ENCODE results near the gene BMERB1.
"Not testable (repeated sequence)": the region's sequence is repeated elsewhere in the genome, so short reads cannot be mapped to it uniquely, and the experiment has no call there.

The BMERB1 gene

DNA sequence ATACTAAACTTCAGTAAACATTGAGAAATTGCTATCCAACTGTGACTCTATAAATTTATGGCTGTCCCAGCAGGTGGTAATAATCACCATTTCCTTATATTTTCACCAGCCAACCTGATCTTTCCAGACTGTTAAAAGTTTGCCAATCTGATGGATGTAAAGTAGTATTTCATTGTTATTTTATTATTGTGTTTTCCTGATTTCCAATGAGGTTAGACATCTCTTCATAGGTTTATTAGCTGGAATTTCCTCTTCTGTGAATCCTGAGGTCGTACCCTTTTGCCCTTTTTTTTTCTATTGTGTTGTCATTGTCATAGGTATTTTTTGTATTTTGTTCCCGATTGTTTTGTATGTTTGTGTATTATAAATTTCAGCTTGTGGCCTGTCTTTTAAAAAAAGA lies 31.7 kb downstream of the BMERB1 start:
- DNase-seq = no peak

DNA sequence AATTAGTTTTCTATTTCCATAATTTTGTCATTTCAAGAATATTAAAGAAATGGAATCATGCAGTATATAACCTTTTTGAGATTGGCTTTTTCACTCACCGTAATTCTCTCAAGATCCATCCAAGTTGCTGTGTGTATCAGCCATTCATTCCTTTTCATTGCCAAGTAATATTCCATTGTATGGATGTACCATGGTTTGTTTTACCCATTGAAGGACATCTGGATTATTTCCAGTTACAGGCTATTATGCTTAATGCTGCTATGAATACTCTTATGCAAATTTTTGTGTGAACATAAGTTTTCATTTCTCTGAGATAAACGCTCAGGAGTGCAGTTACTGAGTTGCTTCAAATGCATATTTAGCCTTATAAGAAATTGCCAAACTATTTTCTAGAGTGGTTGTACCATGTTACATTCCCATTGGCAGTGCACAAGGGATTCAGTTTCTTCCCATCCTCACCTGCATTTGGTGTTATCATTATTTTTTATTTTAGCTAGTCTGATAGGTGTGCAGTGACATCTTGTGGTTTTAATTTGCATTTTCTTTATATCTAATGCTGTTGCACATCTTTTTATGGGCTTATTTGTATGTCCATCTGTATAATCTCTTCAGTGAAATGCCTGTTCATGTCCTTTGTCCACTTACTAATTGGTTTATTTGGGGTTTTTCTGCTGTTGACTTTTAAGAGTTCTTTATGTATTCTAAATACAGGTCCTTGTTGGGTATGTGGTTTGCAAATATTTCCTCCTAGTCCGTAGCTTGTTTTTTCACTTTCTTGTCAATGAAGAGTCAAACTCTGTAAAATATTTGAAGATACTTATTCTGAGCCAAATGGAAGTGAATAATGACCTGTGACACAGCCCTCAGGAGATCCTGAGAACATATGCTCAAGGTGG lies 32.7 kb downstream of the BMERB1 start:
- DNase-seq = no peak

DNA sequence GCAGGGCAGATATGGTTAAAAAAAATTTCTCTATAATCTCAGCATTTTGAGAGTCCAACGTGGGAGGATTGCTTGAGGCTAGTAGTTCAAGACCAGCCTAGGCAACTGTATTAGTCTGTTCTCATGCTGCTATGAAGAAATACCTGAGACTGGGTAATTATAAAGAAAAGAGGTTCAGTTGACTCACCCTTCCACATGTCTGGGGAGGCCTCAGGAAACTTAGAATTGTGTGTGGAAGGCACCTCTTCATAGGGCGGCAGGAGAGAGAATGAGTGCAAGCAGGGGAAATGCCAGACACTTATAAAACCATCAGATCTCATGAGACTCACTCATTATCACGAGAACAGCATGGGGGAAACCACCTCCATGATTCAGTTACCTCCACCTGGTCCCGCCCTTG lies 42.6 kb downstream of the BMERB1 start:
- not testable (repeated sequence) for DNase-seq

DNA sequence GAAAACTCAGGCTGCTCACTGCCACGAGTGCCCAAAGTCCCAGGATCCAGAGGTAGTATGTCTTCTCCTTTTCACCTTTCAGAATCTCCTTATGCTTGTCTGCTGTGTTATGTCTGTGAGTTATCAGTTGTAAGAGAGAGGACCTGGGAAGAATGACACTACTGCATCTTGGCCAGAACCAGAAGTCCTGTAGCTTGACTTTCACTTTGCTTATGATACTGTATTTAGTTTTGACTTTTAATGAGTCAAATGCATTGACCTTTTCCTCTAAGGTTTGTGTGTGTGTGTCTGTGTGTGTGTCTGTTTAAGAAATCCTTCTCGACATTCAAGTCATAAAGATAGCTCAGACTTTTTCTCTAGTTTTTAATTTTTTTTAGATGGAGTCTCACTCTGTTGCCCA lies 43.4 kb downstream of the BMERB1 start:
- DNase-seq = no peak

DNA sequence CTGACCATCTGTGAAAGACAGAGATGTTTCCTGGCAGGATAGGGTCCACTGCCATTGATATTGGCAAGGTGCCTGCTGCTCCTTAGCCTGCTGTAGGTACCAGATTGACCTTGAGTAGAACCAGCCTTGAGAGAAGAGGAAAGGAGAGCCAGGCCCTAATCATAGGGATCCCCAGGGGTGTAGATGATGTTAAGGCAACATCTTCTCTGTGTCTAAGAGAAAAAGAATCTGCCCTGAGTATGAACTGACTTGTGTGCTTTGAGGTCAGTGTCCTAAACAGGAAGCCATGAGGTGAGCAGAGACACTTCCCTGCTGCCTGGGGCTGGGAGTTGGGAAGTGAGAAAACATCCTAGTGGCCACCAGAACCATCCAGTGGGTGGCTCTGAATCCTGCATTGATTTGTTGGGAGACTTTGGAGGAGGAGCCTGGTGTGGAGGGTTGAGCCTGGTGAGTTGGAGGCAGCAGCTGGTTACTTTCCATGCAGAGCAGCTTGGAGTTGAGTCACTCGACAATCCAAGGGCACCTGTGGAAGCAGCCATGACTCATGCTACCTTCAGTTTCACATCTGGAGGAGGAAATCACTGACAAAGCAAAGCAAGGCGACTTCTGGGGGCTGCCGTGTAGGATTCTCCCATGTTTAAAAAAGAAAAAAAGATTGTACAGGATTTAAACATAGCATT lies 47.8 kb downstream of the BMERB1 start:
- DNase-seq = no peak

DNA sequence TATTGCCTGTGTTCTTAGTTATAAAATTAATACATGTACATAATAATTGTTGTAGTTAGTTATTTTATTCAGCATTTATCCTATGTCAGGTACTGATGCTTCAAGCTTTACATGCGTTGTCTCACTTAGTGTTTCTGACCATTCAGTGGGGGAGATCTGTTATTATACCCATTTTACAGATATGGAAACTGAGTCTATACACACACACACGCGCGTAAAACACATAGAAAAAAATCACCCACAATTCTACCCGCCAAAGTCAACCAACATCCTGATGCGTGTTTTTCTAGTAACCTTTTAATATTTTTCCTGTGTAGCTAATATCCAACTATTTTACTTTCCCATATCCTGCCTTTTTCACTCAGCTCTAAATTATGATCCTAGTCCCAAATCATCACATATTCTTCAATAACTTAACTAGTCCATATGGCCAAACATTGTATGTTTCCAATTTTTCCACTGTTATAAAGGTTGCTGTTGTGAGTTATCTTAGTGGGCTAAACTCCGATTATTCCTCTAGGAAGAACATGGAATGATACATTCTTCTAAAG lies 48.4 kb downstream of the BMERB1 start:
- no peak for DNase-seq

DNA sequence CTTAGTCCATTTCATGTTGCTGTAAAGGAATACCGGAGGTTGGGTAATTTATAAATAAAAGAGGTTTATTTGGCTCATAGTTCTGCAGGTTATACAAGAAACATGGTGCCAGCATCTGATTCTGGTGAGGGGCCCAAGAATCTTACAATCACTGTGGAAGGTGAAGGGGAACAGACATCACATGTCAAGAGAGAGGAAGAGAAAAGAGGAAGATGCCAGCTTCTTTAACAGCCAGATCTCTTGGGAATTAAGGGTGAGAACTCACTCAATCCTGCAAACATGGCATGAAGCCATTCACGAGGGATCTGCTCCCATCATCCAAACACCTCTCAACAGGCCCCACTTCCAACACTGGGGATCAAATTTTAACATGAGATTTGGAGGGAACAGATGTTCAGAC lies 49.5 kb downstream of the BMERB1 start:
- DNase-seq = no peak

DNA sequence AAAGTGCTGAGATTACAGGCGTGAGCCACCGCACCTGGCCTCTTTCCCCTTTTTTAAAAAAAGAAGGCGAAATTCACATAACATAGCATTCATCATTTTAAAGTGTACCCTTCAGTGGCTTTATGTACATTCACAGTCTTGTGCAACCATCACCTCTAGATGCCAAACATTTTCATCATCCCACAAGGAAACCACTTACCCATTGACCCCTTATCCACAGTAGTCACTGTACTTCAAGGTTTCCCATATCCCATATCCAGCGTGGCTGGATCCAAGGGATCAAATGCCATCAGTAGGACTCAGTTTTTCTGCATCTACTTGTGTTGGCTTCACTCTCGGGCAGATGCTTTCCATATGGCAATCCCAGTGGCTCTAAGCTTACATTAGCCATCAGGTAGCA lies 50.3 kb downstream of the BMERB1 start:
- DNase-seq = no peak

DNA sequence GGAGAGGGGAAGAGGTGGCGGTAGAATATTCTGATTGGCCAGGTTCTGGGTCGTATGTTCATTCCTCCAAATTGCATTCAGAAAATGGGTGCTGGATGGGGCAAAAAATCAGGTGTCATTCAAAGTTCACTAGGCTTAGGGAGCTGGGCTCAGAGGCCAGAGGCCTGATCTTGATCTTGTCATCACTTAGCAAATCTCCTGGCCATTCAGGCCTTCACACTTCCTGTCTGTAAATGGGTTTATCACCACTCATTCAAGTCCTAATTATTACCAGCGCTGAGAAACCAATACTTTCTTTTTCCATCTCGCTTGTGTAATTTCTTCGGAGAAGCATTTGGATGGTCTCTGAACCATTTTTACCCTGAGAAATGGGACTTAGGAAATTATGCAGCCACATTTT lies 50.8 kb downstream of the BMERB1 start:
- no peak for DNase-seq

DNA sequence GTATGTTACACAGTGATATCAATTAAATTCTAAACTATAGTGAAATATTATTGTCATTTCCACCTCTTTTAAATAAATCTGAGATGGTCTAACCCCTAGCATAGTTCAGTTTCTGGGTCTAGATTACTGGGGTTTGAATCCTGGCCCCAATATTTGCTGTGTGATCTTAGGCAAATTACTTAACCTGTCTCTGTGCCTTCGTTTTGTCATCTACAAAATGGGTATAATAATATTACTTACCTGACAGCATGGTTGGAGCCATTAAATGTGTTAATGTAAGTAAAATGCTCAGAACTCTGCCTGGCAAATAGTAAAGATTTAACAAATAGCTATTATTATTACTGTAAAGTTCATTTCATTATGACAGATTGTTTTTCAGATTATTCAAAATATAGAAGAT lies 52.3 kb downstream of the BMERB1 start:
- no peak for DNase-seq

DNA sequence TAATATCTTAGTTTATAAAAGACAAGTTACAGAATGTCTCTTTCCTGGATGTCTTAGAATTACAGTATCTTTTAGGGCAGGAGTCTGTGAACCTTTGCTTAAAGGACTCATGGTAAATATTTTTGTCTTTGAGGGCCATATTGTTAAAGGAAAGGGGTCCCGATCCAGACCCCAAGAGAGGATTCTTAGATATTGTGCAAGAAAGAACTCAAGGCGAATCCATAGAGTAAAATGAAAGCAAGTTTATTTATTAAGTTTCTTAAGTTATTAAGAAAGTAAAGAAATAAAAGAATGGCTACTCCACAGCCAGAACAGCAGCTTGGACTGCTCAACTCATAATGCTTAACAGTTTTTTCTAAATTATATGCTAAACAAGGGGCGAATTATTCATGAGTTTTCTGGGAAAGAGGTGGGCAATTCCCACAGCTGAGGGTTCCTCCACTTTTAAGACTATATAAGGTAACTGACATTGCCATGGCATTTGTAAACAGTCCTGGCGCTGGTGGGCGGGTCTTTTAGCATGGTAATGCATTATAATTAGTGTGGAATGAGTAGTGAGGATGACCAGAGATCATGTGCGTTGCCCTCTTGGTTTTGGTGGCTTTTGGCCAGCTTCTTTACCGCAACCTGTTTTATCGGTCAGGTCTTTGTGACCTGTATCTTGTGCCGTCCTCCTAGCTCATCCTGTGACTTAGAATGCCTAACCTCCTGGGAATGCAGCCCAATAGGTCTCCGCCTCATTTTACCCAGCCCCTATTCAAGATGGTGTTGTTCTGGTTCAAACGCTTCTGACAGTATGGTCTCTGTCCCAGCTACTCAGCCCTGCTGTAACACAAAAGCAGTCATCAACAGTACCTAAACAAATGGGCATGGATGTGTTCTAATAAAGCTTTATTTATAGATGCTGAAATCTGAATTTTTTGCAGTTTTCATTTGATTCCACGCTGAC lies 53.2 kb downstream of the BMERB1 start:
- DNase-seq = no peak

DNA sequence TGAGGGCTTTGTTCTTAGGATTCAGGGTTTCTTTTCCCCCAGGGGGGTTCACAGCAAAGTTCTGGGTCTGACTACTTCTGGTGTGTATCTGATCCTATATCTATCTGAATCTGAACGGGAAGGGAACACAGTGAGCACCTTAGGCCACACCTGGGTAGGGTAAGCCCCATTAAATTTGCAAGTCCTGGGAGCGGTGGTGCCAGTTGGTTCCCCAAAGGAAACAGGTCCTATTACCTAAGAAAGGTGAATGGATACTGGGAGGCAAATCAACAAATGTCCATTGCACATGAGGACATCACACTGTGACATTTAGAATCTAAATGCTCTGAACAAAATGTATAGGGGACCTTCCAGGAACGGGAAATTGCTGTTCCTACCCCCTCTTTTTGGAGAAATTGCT lies 54.6 kb downstream of the BMERB1 start:
- no peak for DNase-seq

DNA sequence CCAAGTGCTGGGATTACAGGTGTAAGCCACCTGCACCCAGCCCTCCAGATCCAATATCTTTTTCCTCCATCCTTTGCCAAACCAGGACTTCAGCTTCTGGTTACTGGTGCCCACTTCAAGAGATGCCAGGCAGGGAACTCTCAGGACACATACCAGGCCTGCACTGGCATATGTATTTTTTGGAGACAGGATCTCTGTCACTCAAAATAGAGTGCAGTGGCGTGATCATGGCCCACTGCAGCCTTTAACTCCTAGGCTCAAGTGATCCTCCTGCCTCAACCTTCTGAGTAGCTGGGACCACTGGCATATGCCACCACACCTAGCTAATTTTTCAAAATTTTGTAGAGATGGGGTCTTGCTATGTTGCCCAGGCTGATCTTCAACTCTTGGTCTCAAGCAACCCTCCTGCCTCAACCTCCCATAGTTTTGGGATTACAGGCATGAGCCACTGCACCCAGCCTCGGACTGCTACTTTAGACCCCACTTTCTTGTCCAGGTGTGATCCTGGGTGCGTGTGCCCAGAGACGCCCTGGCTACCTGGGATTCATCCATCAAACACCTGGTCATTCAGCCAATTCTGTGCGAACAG lies 55.8 kb downstream of the BMERB1 start:
- DNase-seq = no peak

DNA sequence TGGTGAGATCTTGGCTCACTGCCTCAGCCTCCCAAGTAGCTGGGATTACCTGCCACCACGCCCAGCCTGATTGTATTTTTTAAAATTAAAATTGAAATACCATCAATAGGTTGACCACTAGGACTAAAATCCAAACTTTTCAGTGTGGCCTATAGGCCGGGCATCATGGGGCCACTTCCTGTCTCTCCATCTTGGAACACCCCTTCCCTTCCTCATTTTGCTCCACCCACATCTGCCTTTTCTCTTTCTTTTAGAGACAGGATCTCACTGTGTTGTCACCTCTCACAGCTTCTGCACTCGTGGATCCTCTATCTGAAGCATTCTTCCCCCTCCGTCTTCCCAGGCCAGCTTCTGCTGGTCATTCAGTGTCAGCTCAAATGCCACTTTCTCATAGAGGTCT lies 57.0 kb downstream of the BMERB1 start:
- no peak for DNase-seq

DNA sequence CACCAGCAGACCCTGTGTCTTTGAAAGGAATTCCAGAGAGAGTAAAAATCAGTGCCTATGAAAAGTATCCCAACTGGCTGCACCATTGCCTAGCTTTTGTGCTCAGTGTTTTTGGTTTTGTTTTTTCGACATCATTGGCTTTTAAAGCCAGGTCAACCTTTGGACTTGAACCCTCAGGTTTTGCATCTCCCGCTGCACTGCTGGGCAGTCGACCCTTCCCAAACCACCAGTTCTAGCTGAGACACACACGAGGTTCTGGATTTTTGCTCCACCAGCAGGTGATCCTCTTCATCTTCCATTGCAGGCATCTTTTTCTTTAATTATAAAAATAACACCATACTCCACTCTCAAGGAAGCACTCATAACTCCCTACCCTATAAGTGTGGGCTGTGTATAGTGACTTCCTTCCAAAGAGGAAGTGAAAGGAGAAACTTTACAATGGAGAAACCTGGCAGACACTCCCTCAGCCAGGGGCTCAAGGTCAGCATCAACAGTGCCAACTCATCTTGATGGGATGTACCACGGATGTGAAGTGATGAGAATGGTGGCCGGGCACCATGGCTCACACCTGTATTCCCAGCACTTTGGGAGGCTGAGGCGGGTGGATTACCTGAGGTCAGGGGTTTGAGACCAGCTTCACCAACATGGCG lies 57.8 kb downstream of the BMERB1 start:
- DNase-seq = no peak

DNA sequence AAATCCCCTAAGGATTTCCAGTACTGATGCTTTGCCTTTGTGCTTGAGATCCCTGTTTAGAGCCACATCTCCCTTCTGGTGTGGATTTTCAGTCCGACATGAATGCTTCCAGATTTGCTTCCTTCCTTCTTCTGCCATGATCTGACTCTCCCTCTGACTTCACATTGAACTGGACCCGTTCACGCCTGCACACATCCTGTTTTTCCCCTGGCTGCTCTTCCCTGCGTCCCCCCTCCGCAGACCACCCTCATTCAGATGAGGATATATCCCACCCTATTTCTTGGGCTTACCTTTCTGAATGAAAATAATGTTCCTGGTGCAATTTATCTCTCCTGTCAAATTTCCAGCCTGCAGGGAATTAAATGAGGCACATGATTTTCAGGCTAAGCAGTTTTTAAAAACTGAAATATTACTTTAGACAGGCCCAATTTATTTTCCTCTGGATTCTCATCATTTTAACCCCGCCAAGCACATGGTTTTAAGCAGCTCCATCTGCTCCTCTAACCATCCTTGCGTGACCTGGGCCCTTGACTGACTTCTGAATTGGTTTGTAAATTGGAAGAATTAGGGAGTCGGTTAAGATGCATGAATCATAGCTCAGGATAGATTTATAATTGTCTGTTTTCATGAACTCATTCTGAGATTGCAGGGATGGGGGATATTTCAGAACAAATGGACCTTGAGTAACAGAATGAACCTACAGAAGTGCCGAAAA lies 59.2 kb downstream of the BMERB1 start:
- no peak for DNase-seq

DNA sequence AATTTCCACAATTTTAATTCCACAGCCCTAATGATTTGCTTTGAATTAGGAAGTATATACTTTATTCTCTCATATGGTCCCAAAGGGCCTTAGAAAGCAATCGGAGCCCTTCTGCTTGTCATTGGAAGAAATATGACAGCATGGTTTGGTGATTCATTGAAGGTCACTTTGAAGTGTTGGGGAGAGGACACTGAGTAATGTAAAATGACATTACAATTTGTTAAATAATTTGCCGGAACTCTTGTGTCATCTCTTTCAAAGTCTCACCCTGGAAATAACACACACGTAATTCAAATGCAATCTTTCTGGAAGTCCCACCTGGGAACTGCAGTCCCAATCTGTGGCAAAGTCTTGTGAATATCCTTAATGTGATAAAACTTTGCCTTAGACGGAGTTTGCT lies 59.8 kb downstream of the BMERB1 start:
- no peak for DNase-seq

DNA sequence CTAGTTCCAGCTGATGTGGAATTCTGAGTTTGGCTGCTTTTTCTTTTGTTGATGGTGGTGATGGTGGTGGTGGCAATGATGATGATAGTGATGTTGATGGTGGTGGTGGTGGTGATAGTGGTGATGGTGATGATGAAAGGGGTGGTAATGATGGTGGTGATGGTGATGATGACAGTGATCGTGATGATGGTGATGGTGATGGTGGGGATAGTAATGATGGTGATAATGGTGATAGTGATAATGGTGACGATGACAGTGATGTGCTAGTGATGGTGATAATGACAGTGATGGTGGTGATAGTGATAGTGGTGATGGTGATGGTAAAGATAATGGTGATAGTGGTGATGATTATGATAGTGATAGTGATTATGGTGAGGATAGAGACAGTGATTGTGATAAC lies 61.5 kb downstream of the BMERB1 start:
- no peak for DNase-seq

DNA sequence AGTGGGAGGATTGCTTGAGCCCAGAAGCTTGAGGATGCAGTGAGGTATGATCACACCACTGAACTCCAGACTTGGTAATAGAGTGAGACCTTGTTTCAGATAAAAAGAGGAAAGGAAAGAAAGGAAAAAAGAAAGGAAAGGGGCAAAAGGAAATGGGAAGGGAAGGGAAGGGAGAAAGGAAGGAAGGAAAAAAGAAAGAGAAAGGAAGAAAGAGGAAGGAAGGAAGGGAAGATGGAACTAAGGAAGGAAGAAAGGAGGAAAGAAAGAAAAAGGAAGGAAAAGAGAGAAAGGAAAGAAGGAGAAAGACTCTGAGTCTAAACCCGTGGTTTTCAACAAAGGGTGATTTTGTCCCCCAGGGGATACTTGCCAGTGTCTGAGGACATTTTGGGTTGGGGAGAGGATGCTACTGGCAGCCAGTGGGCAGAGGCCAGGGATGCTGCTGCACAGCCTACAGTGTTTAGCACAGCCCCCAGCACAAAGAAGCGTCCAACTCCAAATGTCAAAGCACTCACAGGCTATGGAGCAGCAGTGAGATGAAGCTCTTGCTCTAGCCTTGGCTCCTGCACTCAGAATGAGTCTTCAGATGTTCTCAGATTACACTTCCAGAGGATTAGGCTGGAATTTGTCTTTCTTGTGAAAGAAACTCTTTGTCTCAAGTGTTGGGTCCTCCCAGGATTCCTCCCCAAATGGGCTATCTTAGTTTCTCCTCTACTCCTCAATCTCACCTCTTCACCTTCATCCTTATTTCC lies 64.2 kb downstream of the BMERB1 start:
- DNase-seq = no peak

DNA sequence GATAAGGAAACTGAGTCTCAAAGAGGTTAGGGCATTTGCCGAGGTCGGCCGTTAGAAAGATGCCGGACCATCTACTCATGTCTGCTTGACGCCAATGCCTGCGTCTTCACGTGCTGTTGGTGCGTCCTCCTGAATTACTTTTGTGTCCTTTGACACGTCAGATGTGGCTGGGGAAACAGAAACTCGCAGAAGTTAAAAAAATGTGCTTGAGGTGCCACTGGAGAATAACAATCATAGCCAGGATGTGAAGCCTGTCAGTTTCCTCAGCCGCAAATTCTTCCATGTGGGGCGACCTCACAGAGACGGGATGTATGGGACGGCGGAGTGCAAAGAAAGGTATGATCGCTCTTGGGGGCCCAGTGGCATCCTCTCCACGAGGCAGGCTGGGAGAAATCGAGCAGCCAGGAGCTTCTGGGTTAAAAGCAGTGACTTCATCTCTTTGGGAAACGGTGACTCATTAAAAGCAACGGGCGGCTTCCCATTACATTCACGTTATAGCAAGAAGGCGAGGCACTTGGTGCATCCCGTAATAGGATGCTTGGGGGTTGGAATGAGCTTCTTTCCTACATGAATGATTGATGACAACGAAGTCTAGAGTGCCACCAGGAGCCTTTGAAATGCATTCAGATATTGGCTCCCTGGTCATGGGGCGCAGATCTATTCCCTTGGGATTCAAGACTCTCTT lies 67.8 kb downstream of the BMERB1 start:
- DNase-seq = no peak

Measured in bone marrow (tissue), 2 donors.